KMS-11 (cell line): ENCODE data around the gene CCDC33.

ENCODE experiments used
- H2AFZ ChIP-seq: fragments of 200-600 bp; sonication (generic); 2 replicates; pipeline ENCODE4 v1.6.1; 2016; ENCODE audit warnings: antibody characterized with exemption, mixed run types, low read depth
- H3K27ac ChIP-seq: fragments of 200-600 bp; sonication (generic); 2 replicates; pipeline ENCODE4 v1.6.1; 2016; ENCODE audit warnings: mild to moderate bottlenecking, mixed run types
- H3K27me3 ChIP-seq: fragments of 200-600 bp; sonication (generic); 2 replicates; pipeline ENCODE4 v1.6.1; 2017; ENCODE audit warnings: mild to moderate bottlenecking, low read depth, mixed run types, moderate library complexity; ENCODE audit not compliant: insufficient read depth
- H3K36me3 ChIP-seq: fragments of 200-600 bp; sonication (generic); 2 replicates; pipeline ENCODE4 v1.6.1; 2017; ENCODE audit warnings: mild to moderate bottlenecking, mixed run types; ENCODE audit not compliant: insufficient read depth
- H3K4me1 ChIP-seq: fragments of 200-600 bp; sonication (generic); 2 replicates; pipeline ENCODE4 v1.6.1; 2016; ENCODE audit warnings: mild to moderate bottlenecking, low read depth, mixed run types; ENCODE audit not compliant: poor library complexity, severe bottlenecking
- H3K4me2 ChIP-seq: fragments of 200-600 bp; sonication (generic); 2 replicates; pipeline ENCODE4 v1.7.0; 2016; ENCODE audit warnings: mild to moderate bottlenecking, mixed run types
- H3K4me3 ChIP-seq: fragments of 200-600 bp; sonication (generic); IDR thresholded peaks from 2 replicates; pipeline ENCODE4 v1.6.1; 2017; ENCODE audit warnings: low read depth, low read length, mixed read lengths; ENCODE audit not compliant: insufficient read depth
- H3K79me2 ChIP-seq: fragments of 200-600 bp; sonication (generic); 2 replicates; pipeline ENCODE4 v1.6.1; 2016; ENCODE audit warnings: low read depth, mixed run types; ENCODE audit not compliant: insufficient read depth
- H3K9ac ChIP-seq: fragments of 200-600 bp; sonication (generic); 2 replicates; pipeline ENCODE4 v1.6.1; 2016; ENCODE audit warnings: mild to moderate bottlenecking, mixed run types
- H4K20me1 ChIP-seq: fragments of 200-600 bp; sonication (generic); 2 replicates; pipeline ENCODE4 v1.6.1; 2016; ENCODE audit warnings: mild to moderate bottlenecking, mixed run types; ENCODE audit not compliant: insufficient read depth
- TF ChIP-seq, protein P1 (sequence below): fragments of 200-600 bp; sonication (generic); conservative IDR thresholded peaks from 2 replicates; pipeline ENCODE4 v1.6.1; 2017; ENCODE audit warnings: low read depth, mild to moderate bottlenecking, antibody characterized with exemption, low read length, moderate library complexity, mixed read lengths

The CCDC33 gene

DNA sequence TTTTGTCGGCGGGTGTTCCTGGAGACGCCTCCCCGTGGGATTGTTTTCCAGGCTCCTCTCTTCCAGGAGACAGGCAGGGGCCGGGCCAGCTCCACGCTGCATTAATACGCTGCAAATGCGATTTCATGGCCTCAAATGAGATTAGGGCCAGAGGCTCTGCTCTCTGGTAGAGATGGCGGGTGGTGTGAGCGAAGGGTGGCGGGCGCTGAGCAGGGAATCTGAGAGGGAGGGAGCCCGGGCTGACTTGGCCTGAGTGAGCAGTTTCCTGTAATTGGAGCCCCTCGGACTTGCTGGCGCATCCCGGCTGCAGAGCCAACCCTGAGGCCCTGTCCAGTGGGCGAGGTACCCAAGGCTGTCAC, 7.4 kb upstream of the CCDC33 start:
- Histone ChIP-seq H3K4me3 (no peak overlapping the region), H2AFZ (no peak overlapping the region), H3K27me3 (peaks cover 86% of the 10 kb centered on the region), H3K79me2 (no peaks in the 10 kb centered on the region), H3K27ac (no peak overlapping the region), H3K4me1 (no peaks in the 10 kb centered on the region), H3K9ac (no peak overlapping the region), H3K4me2 (no peak overlapping the region), H3K36me3 (no peaks in the 10 kb centered on the region), H4K20me1 (no peaks in the 10 kb centered on the region)
- TF ChIP-seq, protein P1, sequence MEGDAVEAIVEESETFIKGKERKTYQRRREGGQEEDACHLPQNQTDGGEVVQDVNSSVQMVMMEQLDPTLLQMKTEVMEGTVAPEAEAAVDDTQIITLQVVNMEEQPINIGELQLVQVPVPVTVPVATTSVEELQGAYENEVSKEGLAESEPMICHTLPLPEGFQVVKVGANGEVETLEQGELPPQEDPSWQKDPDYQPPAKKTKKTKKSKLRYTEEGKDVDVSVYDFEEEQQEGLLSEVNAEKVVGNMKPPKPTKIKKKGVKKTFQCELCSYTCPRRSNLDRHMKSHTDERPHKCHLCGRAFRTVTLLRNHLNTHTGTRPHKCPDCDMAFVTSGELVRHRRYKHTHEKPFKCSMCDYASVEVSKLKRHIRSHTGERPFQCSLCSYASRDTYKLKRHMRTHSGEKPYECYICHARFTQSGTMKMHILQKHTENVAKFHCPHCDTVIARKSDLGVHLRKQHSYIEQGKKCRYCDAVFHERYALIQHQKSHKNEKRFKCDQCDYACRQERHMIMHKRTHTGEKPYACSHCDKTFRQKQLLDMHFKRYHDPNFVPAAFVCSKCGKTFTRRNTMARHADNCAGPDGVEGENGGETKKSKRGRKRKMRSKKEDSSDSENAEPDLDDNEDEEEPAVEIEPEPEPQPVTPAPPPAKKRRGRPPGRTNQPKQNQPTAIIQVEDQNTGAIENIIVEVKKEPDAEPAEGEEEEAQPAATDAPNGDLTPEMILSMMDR = no peak

DNA sequence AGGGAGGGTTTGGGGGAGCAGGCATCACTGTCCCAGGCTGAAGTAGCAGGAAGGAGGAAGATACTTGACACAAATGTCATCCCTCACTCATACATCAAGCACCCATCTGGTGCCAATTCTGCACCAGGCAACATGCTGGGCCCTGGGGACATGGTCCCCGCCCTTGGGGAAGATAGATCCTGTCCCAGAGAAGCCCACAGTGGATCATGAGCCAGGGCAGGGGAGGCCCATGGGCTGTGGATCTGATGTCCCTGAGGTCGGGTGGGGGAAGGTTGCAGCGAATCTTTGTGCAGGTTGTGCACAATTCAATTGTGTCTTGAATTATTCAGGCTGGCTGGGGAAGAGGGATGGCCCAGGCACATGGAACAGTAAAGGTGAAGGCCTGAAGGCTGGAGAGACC, 6.4 kb upstream of the CCDC33 start:
- TF ChIP-seq, protein P1 = no peak
- H2AFZ ChIP-seq = no peak overlapping the region
- no peak overlapping the region for H3K9ac ChIP-seq
- no peak overlapping the region for H3K4me2 ChIP-seq
- H3K36me3 ChIP-seq = no peaks in the 10 kb centered on the region
- H3K27me3 ChIP-seq = peaks cover 87% of the 10 kb centered on the region
- H3K79me2 ChIP-seq = no peaks in the 10 kb centered on the region
- no peaks in the 10 kb centered on the region for H3K4me1 ChIP-seq
- no peaks in the 10 kb centered on the region for H4K20me1 ChIP-seq
- no peak overlapping the region for H3K27ac ChIP-seq
- no peak overlapping the region for H3K4me3 ChIP-seq

DNA sequence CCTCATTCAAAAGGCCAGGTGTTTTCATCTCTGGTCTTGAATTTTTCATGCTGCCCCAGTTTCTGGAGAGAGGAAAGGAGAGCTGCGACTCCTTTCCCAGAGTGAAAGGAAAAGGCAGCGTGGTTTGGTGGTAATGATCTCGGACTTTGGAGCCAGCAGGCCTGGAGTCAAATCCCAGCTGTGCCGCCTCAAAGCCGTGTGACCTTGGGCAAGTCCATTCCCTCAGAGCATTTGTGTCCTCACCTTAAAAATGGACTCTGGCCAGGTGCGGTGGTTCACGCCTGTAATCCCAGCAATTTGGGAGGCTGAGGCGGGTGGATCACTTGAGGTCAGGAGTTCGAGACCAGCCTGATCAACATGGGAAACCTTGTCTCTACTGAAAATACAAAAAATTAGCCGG, 4.7 kb upstream of the CCDC33 start:
- Histone ChIP-seq H3K27ac (no peak overlapping the region), H3K27me3 (peaks cover 86% of the 10 kb centered on the region)

DNA sequence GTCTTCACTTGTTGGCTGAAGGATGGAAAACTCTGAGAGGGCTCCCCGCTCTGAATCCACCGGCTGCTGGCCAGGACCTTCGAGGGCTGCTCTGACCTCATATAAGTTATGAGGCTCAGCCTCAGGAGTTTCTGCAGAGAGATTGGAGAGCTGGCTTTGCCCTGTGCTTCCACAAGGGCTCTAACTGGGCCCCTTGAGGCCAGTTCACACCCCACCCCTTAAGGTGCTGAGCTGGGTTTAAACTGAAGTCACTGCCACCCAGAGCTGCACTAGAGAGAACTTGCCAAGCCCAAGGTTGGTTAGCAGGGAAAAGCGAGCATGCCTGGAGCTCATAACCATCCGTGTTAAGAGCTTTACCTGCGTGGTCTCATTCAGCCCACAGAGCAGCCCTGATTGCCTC, 2.8 kb upstream of the CCDC33 start:
- H3K4me1 ChIP-seq = no peaks in the 10 kb centered on the region
- no peak overlapping the region for H3K27ac ChIP-seq
- H2AFZ ChIP-seq = no peak overlapping the region
- peaks cover 80% of the 10 kb centered on the region for H3K27me3 ChIP-seq
- no peaks in the 10 kb centered on the region for H3K36me3 ChIP-seq
- no peak overlapping the region for H3K4me2 ChIP-seq
- TF ChIP-seq, protein P1 = no peak
- H3K9ac ChIP-seq = no peak overlapping the region
- H3K79me2 ChIP-seq = no peaks in the 10 kb centered on the region
- H3K4me3 ChIP-seq = no peak overlapping the region
- no peaks in the 10 kb centered on the region for H4K20me1 ChIP-seq

More for the DNA sequence above, 4.7 kb upstream of the CCDC33 start:
- H3K9ac ChIP-seq = no peak overlapping the region
- no peak overlapping the region for H3K4me3 ChIP-seq
- H4K20me1 ChIP-seq = no peaks in the 10 kb centered on the region
- H3K4me1 ChIP-seq = no peaks in the 10 kb centered on the region
- no peak overlapping the region for H3K4me2 ChIP-seq
- H3K36me3 ChIP-seq = no peaks in the 10 kb centered on the region
- no peak overlapping the region for H2AFZ ChIP-seq
- TF ChIP-seq, protein P1 = no peak
- no peaks in the 10 kb centered on the region for H3K79me2 ChIP-seq
